Mucosa of rectum (tissue), 2 donors: ENCODE data around the gene CDKL2.
"Not testable (repeated sequence)": the region's sequence is repeated elsewhere in the genome, so short reads cannot be mapped to it uniquely, and the experiment has no call there.

ENCODE experiments used
- H3K27ac ChIP-seq, 2 donors: one replicate each; pipeline ENCODE4 v1.7.0; 2013; ENCODE audit warnings: inconsistent platforms in 2 of 2, low read depth in 2 of 2, low read length in 2 of 2
- H3K27me3 ChIP-seq, 2 donors: one replicate each; pipeline ENCODE4 v1.7.0; 2013; ENCODE audit warnings: low read length in 2 of 2; ENCODE audit not compliant: control insufficient read depth in 2 of 2, insufficient read depth in 2 of 2
- H3K36me3 ChIP-seq, 2 donors: one replicate each; pipeline ENCODE4 v1.7.0; 2013; ENCODE audit warnings: low read length in 2 of 2; ENCODE audit not compliant: control insufficient read depth in 2 of 2, insufficient read depth in 2 of 2
- H3K4me1 ChIP-seq, 2 donors: one replicate each; pipeline ENCODE4 v1.7.0; 2013; ENCODE audit warnings: low read length in 2 of 2, mild to moderate bottlenecking in 1 of 2; ENCODE audit not compliant: control insufficient read depth in 2 of 2, insufficient read depth in 2 of 2
- H3K4me3 ChIP-seq, 2 donors: one replicate each; pipeline ENCODE4 v1.7.0; 2013; ENCODE audit warnings: low read length in 2 of 2
- H3K9ac ChIP-seq, 2 donors: one replicate each; pipeline ENCODE4 v1.7.0; 2013; ENCODE audit warnings: low read length in 2 of 2, low read depth in 1 of 2, mild to moderate bottlenecking in 1 of 2
- H3K9me3 ChIP-seq, 2 donors: one replicate each; pipeline ENCODE4 v1.7.0; 2013; ENCODE audit warnings: low read length in 2 of 2; ENCODE audit not compliant: control insufficient read depth in 2 of 2
- donor health status: healthy.
- donor health status: Normal muscosa, but diverticular disease.

CDKL2 gene

GRCh38 chr4:75542824-75543223 lies 87.5 kb downstream of the CDKL2 start:
- Histone ChIP-seq H3K27me3 (no peaks in the 10 kb centered on the region), H3K27ac (no peak overlapping the region), H3K9me3 (no peaks in the 10 kb centered on the region), H3K4me1 (no peaks in the 10 kb centered on the region), H3K9ac (no peak overlapping the region), H3K4me3 (no peak overlapping the region), H3K36me3 (peaks cover 0 to 5% of the 10 kb centered on the region in 2 donors)

- H3K4me3 ChIP-seq, H3K4me1 ChIP-seq, H3K9me3 ChIP-seq, H3K36me3 ChIP-seq, H3K9ac ChIP-seq, H3K27me3 ChIP-seq, H3K27ac ChIP-seq: not testable (repeated sequence)
Observed at GRCh38 chr4:75537308-75537707, 93.0 kb downstream of the CDKL2 start.

- not testable (repeated sequence) for H3K9me3 ChIP-seq, H3K4me1 ChIP-seq, H3K27ac ChIP-seq, H3K9ac ChIP-seq, H3K4me3 ChIP-seq, H3K27me3 ChIP-seq
- peaks cover 14 to 15% of the 10 kb centered on the region in 2 donors for H3K36me3 ChIP-seq
Observed at GRCh38 chr4:75533926-75534325, 96.4 kb downstream of the CDKL2 start.

GRCh38 chr4:75533339-75533887 lies 96.9 kb downstream of the CDKL2 start:
- peaks cover 14 to 16% of the 10 kb centered on the region in 2 donors for H3K36me3 ChIP-seq
- H3K27ac ChIP-seq, H3K4me1 ChIP-seq, H3K9me3 ChIP-seq, H3K27me3 ChIP-seq, H3K4me3 ChIP-seq, H3K9ac ChIP-seq: not testable (repeated sequence)

- not testable (repeated sequence) for H3K9ac ChIP-seq, H3K4me3 ChIP-seq, H3K4me1 ChIP-seq, H3K9me3 ChIP-seq, H3K27ac ChIP-seq, H3K27me3 ChIP-seq
- H3K36me3 ChIP-seq = peaks cover 27 to 28% of the 10 kb centered on the region in 2 donors
Observed at GRCh38 chr4:75531536-75532143, 98.7 kb downstream of the CDKL2 start.

GRCh38 chr4:75530556-75531322 lies 99.6 kb downstream of the CDKL2 start:
- H3K27me3 ChIP-seq = no peaks in the 10 kb centered on the region
- no peaks in the 10 kb centered on the region for H3K4me1 ChIP-seq
- H3K27ac ChIP-seq = no peak overlapping the region
- peaks cover 32 to 35% of the 10 kb centered on the region in 2 donors for H3K36me3 ChIP-seq
- no peak overlapping the region for H3K4me3 ChIP-seq
- H3K9me3 ChIP-seq = no peaks in the 10 kb centered on the region
- no peak overlapping the region for H3K9ac ChIP-seq
